Activated T-helper 9 cell treated with anti-CD3 and anti-CD28 coated beads, Interleukin-2, amount 50 U/mL, for 16 hours (primary cell): ENCODE measurements around the gene UBE2V1.
"Not testable (repeated sequence)": the region's sequence is repeated elsewhere in the genome, so short reads cannot be mapped to it uniquely, and the experiment has no call there.

Experiments
- DNase-seq: peaks from one replicate; pipeline ENCODE4 v3.0.0-alpha.2; 2020; ENCODE audit warnings: low read depth

The UBE2V1 gene

GRCh38 chr20:50095476-50096078, 17.4 kb downstream of the UBE2V1 start:
- DNase-seq: no peak

- no peak for DNase-seq
These were observed 18.4 kb downstream of the UBE2V1 start for GRCh38 chr20:50094522-50094921.

GRCh38 chr20:50093240-50093639, 19.7 kb downstream of the UBE2V1 start:
- no peak for DNase-seq

- no peak for DNase-seq
These were observed 20.5 kb downstream of the UBE2V1 start for GRCh38 chr20:50092436-50092835.

- DNase-seq: no peak
These were observed 23.2 kb downstream of the UBE2V1 start for GRCh38 chr20:50089787-50090177.

- DNase-seq: no peak
These were observed 23.7 kb downstream of the UBE2V1 start for GRCh38 chr20:50089140-50089786.

GRCh38 chr20:50088022-50088421, 24.9 kb downstream of the UBE2V1 start:
- no peak for DNase-seq

- no peak for DNase-seq
These were observed 27.2 kb downstream of the UBE2V1 start for GRCh38 chr20:50085481-50086365.

- DNase-seq: no peak
These were observed 27.8 kb downstream of the UBE2V1 start for GRCh38 chr20:50085146-50085480.

GRCh38 chr20:50083034-50083433, 29.9 kb downstream of the UBE2V1 start:
- DNase-seq: no peak

GRCh38 chr20:50082056-50082455, 30.9 kb downstream of the UBE2V1 start:
- not testable (repeated sequence) for DNase-seq

GRCh38 chr20:50077818-50078601, 34.9 kb downstream of the UBE2V1 start:
- no peak for DNase-seq

GRCh38 chr20:50073500-50073899, 39.5 kb downstream of the UBE2V1 start:
- no peak for DNase-seq

GRCh38 chr20:50071039-50071888, 41.7 kb downstream of the UBE2V1 start:
- peak; percentile 85 for DNase-seq

- no peak for DNase-seq
These were observed 42.6 kb downstream of the UBE2V1 start for GRCh38 chr20:50070361-50070760.

GRCh38 chr20:50068041-50068651, 44.8 kb downstream of the UBE2V1 start:
- no peak for DNase-seq

GRCh38 chr20:50067461-50067860, 45.5 kb downstream of the UBE2V1 start:
- DNase-seq: no peak

- no peak for DNase-seq
These were observed 45.9 kb downstream of the UBE2V1 start for GRCh38 chr20:50067018-50067417.

- no peak for DNase-seq
These were observed 46.7 kb downstream of the UBE2V1 start for GRCh38 chr20:50066161-50066834.

GRCh38 chr20:50065325-50065615, 47.7 kb downstream of the UBE2V1 start:
- DNase-seq: no peak

- DNase-seq: not testable (repeated sequence)
These were observed 49.2 kb downstream of the UBE2V1 start for GRCh38 chr20:50063763-50064162.
